Breast epithelium (tissue), 3 donors: ENCODE data around the gene METRNL.

ENCODE experiments used
- POLR2A ChIP-seq: fragments of 450-650 bp; IDR thresholded peaks from one replicate; pipeline ENCODE4 v1.6.1; 2016; ENCODE audit warnings: antibody characterized with exemption, mild to moderate bottlenecking, moderate library complexity
- POLR2AphosphoS5 ChIP-seq, 3 donors: sonication (generic); formaldehyde crosslinking; IDR thresholded peaks; one replicate each; pipeline ENCODE4 v1.6.1; 2017; ENCODE audit warnings: antibody characterized with exemption in 3 of 3
- TF ChIP-seq, protein P1 (sequence below), 3 donors: fragments of 450-650 bp; IDR thresholded peaks; one replicate each; pipeline ENCODE4 v1.5.1; 2016 to 2017; ENCODE audit warnings: antibody characterized with exemption in 3 of 3, mild to moderate bottlenecking in 3 of 3, moderate library complexity in 3 of 3

DNA sequence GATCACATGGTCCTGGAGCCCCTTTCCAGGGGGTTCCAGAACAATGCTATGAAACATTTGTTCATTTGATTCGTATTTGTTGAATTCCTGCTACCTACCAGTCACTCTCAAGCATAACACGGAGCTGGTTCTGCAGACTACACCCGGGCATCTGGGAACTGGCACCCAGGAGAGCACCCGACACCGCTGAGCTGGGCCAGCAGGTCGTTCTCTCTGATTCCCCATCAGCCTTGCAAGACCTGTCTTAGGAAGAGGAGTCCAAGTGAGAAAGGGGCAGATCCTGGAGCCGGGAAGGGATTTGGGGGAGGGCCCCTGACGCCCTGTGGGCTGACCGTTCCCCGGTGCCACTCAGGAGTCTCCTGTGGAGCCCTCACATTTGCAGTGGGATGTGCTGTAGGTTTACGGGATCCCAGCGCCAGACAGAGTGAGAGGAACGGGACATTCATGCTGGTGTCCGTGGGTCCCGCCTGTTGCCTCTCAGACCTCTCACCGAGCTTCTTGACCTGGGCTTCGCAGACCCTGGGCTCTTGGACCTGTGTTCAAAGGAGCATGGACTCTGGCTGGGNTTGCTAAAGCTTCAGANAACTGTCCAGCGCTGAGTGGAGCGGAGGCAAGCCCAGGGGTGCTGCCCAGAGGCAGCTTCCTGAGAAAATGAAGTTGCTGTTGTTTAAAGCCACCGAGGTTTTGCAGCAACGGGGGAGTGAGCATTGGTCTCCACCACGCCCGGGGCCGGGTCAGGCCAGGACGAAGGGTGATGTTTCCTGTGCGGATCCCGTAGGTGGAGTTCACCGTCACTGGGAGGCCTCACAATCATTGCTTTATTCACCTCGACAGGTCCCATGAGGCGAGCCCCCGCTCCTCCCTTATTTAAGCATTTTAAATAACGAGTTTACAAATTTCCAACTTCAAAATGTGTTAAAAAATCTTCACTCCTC is 49.2 kb downstream of the METRNL start:
- TF ChIP-seq, protein P1, sequence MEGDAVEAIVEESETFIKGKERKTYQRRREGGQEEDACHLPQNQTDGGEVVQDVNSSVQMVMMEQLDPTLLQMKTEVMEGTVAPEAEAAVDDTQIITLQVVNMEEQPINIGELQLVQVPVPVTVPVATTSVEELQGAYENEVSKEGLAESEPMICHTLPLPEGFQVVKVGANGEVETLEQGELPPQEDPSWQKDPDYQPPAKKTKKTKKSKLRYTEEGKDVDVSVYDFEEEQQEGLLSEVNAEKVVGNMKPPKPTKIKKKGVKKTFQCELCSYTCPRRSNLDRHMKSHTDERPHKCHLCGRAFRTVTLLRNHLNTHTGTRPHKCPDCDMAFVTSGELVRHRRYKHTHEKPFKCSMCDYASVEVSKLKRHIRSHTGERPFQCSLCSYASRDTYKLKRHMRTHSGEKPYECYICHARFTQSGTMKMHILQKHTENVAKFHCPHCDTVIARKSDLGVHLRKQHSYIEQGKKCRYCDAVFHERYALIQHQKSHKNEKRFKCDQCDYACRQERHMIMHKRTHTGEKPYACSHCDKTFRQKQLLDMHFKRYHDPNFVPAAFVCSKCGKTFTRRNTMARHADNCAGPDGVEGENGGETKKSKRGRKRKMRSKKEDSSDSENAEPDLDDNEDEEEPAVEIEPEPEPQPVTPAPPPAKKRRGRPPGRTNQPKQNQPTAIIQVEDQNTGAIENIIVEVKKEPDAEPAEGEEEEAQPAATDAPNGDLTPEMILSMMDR (IDR thresholded peaks at IDR 0.05) = no peak
- TF ChIP-seq POLR2A (no peak), POLR2AphosphoS5 (IDR thresholded peaks at IDR 0.05) (no peak)
